AML-193 (cell line): ENCODE measurements around the gene DNAJB13.
"Not testable (repeated sequence)": the region's sequence is repeated elsewhere in the genome, so short reads cannot be mapped to it uniquely, and the experiment has no call there.

Source experiments
- DNase-seq, 2 experiments: peaks; one replicate each; lab custom pipeline; 2025; lab: John Stamatoyannopoulos, UW

Gene DNAJB13

DNA sequence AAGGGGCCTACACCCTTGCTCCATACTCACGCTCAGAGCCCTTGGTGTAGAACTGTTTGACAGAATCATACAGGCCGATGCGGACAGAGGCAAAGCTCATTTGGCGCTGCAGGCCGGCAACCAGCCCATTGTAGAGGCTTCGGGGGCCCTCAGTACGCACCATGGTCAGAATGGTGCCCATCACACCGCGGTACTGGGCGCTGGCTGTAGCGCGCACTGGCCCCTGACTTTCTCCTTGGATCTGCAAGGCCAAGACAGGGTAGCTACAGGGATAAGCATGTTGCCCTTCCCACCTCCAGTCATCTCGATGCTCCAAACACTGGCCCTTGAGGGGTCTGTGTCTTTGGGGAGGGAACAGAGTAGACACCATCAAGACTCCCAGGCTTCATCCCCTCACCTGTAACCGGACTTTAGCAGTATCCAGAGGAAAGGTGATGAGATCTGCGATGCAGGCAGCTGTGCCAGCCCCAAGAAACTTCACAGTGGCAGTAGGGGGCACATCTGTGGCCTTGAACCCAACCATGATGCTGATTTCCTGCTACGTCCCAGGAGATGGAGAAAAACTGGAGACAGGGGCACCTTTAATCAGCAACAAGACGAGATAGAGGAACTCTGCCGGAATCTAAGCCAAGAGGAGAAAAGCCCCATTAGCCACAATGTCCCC, 27.2 kb downstream of the DNAJB13 start:
- no peak for DNase-seq

DNA sequence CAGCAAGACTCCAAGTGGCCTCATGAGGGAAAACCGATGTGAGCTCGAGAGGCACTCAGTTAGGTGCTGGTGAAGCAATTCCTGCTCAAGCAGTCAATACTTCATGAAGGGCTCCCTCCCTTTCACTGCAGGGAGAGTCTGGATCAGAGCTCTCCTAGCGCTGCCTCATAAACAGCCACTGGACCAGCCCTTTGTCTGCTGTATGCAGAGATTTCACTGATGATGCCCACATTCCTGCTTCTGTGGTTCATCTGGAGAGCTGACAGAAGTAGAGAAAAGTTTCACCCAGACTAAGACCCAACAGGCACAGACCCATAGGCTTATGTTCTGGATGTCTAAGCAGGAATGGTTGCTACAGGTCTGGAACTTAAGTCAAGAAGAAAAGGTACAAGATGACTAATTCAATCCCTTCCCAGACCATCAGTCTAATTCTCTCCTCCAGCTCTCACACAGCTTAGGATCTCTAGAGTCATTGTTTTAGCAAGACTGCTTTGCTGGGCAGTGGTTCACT, 27.8 kb downstream of the DNAJB13 start:
- DNase-seq = no peak

DNA sequence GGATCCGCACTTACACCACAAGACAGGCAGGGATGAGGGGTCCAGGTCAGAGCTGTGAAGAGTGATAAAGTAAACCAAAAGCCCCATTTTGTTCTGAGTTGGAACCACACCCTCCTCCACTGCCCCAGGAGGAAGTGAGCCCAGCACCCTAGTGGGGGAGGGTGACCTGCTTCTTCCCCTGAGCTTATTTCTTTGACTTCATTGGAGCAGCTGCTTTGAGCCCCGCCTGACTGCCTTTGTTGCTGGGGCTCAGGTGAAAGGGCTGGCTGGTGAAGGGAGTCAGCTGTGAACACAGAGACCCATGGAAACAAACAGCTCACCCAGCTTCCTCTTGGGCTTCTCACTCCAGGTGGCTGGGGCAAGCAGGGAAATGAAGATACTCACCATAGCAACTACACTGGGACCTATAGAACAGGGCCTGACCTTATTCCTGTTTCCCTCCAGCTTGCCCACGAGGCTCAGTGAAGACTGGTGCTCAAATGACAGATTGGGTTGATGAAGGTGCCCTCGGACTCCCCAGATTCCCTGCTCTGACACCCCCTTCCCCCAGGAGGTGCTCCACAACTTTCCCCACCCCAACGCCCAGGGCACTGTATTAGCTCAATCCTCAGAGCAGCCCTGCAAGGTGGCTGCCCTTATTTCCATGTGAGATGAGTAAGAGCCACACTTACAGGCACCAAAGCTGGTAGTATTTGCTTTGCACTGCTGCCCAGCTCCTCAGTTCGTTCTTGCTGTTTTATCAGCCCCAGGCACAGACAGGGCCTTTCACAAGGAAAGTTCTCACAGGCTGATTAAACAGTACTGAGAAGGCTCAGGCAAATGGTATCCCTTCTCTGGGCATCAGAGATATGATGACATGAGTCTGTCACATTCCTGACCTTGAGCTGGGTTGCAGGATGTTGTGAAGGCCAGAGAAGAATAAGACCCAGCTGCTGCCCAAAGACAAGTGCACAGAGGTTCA, 29.5 kb downstream of the DNAJB13 start:
- peak; percentile 43 to 47 for DNase-seq

DNA sequence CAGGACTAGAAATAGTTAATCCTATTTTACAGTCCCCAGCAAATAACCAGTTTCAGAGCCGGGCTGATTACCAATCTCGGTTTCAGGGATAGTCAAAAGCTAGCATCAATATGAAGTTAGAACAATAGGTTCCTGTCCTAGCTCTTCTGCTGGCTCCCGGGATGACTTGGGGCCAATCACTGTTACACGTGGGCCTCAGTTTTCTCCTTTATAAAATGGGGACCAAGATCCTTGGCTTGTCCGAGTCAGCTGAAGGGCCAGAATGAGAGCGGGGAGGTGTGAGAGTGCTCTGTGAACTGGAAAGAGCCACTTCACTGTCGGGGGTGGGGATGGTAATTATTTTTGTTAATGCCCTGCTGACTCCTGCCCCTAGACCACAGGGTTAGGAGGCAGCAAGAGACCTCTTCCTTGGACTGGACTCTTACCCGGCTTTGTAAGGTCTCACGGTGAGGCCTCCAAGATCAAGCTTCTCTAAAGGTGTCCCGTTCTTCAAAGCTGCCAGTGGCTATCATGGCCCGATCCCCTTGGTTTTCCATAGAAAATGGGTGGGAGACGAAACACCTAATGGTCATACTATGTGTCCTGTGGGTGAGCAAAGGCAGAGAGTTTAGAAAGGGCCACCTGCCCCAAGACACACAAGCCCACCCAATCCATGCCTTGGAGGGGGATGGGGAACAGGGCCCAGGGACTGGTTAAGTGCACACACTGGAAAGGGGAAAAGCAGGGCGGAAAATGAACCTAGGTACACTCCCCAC, 30.4 kb downstream of the DNAJB13 start:
- no peak for DNase-seq

DNA sequence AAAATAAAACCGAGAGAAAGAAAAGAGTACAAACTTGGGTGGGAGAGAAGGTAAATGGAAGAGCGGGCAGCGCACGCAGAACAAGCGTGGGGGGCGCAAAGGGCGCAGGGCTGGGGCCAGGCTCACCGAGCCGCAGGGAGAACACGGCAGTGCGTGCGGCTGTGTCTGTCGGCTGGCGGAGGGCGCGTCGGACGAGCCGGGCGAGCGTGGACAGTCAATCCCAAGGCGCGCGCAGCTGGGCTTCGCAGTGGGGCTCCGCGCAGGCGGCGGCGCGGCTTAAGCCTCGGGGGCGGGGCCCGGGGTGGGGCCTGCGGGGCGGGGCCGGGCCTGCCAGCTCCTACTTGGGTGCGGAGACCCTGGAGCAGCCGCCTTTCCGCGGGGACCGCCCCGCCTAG, 31.8 kb downstream of the DNAJB13 start, which contains the start of gene UCP2:
UCP2 (minus strand) TSS at position 249 of the 395 bp plus-strand sequence. CDS start 4,465 bp downstream, outside the sequence.
- DNase-seq = peak; percentile 59 to 87

DNA sequence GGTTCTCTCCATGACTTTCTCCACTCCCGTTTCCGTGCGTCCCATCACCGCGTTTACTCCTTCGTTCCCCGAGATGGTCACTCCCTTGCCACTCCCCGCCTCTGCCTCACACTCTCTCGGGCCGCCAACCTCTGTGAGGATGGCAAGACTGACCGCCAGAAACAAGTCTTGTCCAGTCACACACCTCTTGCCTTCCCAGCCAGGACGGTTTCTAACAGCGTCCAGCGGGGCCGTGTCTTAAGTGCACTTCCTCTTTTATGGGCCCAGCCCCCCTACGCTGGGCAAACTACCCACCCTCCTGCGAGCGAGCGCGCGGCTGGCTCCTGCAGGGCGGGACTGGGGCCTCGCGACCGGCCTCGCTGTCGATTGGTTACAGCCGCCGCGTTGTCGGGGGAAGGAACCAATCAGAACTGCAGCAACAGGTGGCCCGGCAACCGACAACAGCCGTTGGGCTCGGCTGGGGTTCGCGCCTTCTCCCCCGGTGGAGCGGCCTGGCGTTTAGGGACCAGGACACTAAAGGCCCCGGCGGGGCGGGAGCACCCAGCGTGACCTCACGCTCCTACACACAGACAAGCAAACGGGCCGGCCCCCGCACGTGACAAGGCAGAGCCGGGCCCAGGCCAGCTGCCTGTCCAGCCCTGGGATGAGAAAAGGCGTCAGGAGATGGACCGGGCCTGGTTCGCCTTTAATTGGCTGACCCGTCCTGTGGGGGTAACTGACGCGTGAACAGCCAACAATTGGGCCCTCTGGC, 32.3 kb downstream of the DNAJB13 start:
- peak; percentile 99 for DNase-seq

DNA sequence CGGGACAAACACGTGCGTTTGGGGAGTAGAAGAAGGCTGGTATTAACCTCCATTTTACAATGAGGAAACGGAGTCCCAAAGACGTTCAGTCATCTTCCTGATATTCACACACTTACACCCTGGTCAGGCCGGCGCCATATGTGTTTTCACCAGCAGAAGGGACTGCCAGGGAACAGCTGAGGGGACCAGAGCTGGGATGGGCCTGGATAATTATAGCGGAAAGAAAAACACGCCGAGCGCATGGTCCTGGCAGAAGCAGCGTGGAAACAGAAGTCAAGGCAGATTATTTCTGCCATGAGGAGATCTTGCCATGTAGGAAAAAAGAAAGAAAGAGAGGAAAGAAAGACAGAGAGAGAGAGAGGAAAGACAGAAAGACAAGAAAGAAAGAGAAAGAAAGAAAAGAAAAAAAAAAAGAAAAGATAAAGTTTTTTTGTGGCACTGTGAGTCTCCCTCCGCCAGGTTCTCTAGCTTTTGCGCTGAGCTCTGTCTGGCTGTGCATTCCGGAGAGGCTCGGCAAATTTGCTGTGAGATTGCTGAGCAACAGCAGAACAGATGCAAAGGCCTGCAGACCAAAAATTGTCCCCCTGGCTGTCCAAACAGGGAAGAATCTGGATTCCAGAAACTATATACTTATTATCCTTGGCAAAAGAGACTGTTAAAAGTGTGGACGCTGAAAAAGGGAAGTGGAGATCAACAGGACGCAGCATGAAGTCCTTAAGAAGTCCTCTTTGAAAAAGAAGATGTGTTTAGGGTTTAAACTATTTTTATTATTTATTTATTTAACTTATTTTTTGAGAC, 33.1 kb downstream of the DNAJB13 start:
- DNase-seq = peak; percentile 50 to 55

DNA sequence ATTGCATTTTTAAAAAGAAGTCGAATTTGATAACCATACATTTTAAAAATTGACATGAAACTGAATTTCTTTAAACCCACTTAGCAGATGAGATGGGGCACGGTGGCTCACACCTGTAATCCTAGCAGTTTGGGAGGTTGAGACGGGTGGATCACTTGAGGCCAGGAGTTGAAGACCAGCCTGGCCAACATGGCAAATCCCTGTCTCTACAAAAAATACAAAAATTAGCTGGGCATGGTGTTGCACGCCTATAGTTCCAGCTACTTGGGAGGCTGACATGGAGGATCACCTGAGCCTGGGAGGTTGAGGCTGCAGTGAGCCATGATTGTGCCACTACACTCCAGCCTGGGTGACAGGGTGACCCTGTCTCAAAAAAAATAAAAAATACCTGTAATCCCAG, 34.8 kb downstream of the DNAJB13 start:
- not testable (repeated sequence) for DNase-seq

DNA sequence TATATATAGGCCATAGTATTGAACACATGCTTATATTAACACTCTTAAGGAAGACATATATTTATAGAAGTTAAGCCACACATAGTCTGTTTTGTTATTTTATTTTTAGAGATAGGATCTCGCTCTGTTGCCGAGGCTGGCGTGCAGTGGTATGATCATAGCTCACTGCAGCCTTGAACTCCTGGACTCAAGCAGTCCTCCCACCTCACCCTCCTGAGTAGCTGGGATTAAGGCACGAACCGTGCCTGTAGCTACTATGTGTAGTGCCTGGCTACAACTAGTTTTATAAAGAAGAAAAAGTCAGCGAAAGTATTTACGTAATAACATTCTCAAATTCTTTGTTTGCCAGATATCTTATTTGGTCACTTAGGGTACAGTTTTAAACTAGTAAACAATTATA, 37.4 kb downstream of the DNAJB13 start:
- no peak for DNase-seq

DNA sequence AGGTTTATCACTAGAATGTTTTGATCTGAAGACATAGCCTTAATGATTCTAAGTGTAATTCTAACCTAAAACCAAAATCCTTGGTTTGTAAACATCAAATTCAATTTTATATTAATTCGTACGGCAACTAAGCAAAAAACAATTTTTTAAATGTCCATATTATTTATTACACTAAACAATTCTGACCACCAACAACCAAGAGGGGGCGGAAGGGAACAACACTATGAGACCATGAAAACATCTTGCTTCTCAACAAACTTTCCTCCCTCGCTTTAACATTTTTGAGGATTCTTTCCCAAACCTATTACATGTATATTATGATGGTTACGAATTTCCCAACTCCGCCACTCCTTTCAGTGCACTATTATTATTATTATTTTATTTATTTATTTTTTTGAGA, 38.3 kb downstream of the DNAJB13 start:
- no peak for DNase-seq

DNA sequence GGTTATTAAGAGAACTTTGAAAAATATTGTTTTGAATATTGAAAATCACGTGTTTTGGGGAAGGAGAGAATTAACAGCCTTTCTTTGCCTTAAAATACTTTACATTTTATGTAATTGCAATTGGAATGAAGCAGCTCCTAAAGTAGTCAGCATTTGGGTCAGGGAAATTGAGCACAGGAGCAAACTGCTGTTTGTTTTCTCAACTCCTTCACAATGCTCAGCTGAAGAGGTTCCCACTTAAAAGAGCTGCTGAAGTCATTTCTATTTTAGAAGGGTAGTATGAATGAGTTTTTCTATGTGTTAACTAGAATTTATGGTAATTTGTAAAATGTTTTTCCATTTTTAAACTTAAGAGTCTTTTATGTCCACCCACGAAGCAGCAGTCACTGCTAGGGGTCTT, 39.9 kb downstream of the DNAJB13 start:
- DNase-seq = no peak

DNA sequence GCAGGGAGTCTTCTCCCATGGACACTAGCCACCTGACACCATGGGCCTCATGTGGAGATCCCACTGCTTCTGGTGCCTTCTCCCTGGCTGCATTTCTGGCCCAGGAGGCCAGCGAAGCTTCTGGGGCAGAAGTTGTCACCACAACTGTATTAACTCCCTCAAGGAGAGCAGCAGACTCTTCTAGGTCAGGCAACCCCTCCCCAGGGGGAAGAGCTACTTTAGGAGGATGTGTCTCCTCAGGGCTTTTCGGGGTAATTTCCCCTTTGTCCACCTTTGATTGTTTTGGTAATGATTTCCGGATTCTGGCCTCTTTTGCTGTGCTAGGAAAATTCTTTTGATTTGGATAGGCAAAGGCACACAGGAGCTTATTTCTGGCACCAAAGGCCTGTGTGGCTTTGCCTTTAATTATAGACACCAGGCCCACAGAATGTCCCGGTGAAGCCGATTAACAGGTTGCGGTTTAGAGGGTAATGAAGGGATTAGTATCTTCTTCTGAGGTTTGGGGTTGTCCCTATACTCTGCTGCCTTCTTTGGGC, 40.7 kb downstream of the DNAJB13 start:
- DNase-seq = no peak

DNA sequence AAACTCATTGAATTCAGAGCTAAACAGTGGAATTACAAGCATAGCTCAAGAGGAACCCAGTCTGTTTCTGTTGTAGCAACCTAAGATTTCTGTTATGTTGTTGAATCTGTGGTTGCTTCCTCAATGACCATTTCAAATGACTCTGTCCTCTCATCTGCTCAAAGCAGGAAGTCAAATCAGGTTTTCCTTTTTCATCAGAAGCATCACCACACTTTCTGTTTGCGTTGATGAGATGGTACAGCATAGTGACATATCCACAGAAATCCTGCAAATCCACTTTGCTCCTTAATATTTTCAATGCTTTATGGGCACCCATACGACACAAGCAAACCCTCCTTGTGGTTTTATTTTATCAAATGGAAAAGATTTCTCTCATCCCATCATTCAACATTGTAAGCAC, 44.4 kb downstream of the DNAJB13 start:
- DNase-seq = peak; percentile 76 to 82

DNA sequence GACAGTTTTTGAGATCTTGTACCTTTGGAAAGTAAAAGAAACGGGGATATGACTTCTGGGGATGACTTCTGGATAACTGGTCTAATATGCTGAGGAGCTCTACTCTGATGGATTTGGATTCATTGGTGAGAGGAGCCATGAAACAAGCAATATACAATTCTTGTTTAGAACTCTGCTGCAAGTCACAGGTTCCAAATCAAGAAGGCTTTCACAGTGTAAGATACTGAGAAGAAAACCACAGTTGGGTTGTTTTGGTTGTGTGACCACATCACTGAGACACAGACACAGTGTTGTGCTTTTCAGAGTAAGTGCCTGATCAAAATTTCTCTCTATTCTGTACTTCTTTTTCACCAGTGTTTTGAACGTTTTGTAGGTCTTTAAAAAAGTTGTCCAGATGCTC, 44.9 kb downstream of the DNAJB13 start:
- DNase-seq = no peak

DNA sequence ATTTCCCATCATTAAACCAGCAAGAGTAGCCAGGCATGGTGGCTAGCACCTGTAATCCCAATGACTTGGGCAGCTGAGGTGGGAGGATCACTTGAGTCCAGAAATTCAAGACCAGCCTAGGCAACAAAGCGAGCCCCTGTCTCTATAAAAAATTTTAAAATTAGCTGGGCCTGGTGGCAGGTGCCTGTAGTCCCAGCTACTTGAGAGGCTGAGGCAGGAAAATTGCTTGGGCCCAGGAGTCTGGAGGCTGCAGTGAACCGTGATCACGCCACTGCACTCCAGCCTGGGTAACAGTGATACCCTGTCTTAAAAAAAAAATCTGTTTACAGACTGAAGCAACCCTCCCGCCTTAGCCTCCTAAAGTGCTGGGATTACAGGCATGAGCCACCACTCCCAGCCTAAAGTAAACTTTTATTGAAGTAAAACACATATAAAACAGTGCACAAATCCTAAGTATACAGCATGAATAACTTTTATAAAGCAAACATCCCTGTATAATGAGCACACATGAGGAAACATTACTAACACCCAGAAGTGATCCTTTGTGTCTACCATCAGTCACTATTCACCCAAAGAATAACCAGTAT, 45.4 kb downstream of the DNAJB13 start:
- no peak for DNase-seq

DNA sequence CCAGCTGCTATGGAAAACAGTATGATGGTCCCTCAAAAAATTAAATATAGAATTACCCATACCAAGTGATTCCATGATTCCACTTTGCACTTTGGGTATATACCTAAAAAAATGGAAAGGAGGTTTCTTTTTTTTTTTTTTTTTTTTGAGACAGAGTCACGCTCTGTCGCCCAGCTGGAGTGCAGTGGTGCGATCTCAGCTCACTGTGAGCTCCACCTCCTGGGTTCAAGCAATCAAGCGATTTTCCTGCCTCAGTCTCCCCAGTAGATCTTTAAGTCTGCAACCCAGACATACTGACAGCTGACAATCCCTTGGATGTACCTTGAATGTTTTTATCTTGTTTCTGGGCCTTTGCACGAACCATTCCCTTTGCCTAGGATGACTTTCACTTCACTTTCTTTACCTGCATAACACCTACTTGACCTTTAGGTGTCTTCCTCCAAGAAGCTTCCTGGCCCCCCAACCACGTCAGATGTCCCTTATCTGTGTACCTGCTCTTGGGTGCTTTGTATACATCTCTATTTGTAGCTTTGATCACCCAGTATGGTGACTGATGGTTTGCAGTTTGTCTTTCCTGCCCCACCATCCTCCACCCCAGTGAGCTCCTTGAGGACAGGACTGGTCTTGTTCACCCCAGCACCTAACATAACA, 46.4 kb downstream of the DNAJB13 start:
- no peak for DNase-seq

DNA sequence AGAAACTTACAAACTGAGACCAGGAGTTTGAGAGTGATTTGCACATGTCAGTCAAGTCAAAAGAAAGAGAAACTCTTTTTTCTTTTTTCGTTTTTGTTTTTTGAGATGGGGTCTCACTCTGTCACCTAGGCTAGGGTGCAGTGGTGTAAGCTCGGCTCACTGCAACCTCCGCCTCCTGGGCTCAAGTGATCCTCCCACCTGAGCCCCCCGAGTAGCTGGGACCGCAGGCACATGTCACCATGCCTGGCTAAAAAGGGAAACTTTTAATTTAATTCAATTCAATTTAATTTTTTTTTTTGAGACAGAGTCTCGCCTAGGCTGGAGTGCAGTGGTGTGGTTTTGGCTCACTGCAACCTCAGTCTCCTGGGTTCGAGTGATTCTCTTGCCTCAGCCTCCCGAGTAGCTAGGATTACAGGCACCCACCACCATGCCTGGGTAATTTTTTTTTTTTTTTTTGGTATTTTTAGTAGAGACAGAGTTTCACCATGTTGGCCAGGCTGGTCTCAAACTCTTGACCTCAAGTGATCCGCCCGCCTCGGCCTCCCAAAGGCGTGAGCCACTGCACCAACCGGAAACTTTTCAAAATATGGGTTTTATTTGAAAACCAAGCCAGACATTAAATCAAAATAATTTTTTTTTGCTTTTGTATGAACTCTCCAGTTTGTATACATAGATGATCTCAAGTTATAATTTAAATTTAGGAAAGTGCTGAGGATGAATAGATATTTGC, 48.2 kb downstream of the DNAJB13 start:
- no peak for DNase-seq

DNA sequence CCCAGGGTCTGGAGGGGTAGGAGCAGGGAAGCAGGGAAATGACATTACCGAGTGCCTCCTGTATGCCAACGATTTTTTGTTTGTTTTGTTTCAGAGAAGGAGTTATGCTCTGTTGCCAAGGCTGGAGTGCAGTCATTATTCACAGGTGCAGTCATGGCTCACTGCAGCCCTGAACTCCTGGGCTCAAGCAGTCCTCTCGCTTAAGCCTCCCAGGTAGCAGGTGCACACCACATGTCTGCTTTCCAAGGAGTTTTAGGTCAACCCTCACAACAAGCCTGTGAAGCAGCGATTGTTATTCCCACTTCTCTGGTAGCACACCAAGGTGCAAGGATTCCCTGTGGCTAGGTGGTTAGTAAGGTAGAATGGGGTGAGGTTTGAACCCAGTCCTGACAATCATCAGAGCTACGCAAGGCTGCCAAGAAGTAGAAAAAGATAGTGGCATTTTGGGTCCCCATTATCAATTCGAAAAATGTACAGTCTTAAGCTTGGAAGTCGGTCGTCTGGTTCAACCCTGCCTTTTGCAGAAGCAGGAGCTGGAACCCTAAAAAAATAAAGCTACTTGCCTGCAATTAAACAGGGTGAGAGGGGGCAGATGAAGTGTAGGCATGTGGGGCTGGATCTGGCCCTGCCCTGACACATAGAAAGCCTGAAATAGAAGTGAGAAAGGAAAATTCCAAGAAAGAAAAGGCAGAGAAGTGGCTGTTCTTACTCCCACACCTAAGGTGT, 48.9 kb downstream of the DNAJB13 start:
- DNase-seq = no peak
